H1 (cell line): ENCODE data around the gene ZNF516. TPM values are rescaled to one million over a fixed set of nuclear protein-coding genes. Genes with fewer than 3 reads are reported as not detected.

Source experiments
- CTCF ChIA-PET: fragments of 300-600 bp; sonication (Branson Sonifier 250); formaldehyde crosslinking; loops from one replicate; lab custom pipeline; 2021; ENCODE audit not compliant: partially characterized antibody; lab: Charles Lee
- POLR2A ChIA-PET: fragments of 300-600 bp; sonication (Branson Sonifier 250); formaldehyde crosslinking; loops from one replicate; lab custom pipeline; 2021; ENCODE audit warnings: inconsistent platforms; ENCODE audit not compliant: partially characterized antibody; lab: Charles Lee
- DNase-seq, 2 experiments: peaks; one replicate each; pipeline versions ENCODE4 v3.0.0 to v3.0.0-alpha.2; 2010 to 2022; ENCODE audit warnings: low spot score in 2 of 2, low read depth in 1 of 2, mixed read lengths in 1 of 2
- FAIRE-seq: peaks from 2 replicates; lab custom pipeline; 2011; peaks lifted over from hg19 to GRCh38; lab: Jason Lieb, UNC
- H2AFZ ChIP-seq: 2 replicates; pipeline ENCODE4 v1.8.1; 2012; ENCODE audit warnings: low read length, inconsistent platforms
- H2AK5ac ChIP-seq: 2 replicates; pipeline ENCODE4 v1.6.1; 2013; ENCODE audit warnings: low read depth, low read length
- H2BK120ac ChIP-seq: replicated peaks from 2 replicates; pipeline ENCODE3; 2013; ENCODE audit warnings: low read depth, low read length, inconsistent platforms
- H2BK12ac ChIP-seq: 2 replicates; pipeline ENCODE4 v1.6.1; 2013; ENCODE audit warnings: low read depth, low read length
- H2BK15ac ChIP-seq: 2 replicates; pipeline ENCODE4 v1.6.1; 2013; ENCODE audit warnings: low read length
- H2BK20ac ChIP-seq: 2 replicates; pipeline ENCODE4 v1.6.1; 2013; ENCODE audit warnings: low read length
- H2BK5ac ChIP-seq: 2 replicates; pipeline ENCODE4 v1.6.1; 2013; ENCODE audit warnings: low read depth, low read length
- H3K14ac ChIP-seq: 2 replicates; pipeline ENCODE4 v1.6.1; 2013; ENCODE audit warnings: inconsistent platforms; ENCODE audit not compliant: insufficient read length
- H3K18ac ChIP-seq: 2 replicates; pipeline ENCODE4 v1.6.1; 2013; ENCODE audit warnings: low read length; ENCODE audit errors: extremely low read depth
- H3K23ac ChIP-seq: 2 replicates; pipeline ENCODE4 v1.6.1; 2013; ENCODE audit warnings: inconsistent platforms; ENCODE audit not compliant: insufficient read length
- H3K23me2 ChIP-seq: 2 replicates; pipeline ENCODE4 v1.6.1; 2013; ENCODE audit warnings: low read depth, low read length
- H3K27ac ChIP-seq: 2 replicates; pipeline ENCODE4 v1.6.1; 2011; ENCODE audit warnings: low read depth, low read length, inconsistent platforms
- H3K27me3 ChIP-seq, 4 experiments: replicated peaks in 1 of 4; 1 replicate in 1 of 4; 2 replicates in 3 of 4; pipeline versions ENCODE4 v1.6.1 to v1.8.1; 2011 to 2013; ENCODE audit warnings: low read length in 3 of 4, mild to moderate bottlenecking in 3 of 4, inconsistent platforms in 2 of 4, mixed read lengths in 2 of 4, moderate library complexity in 1 of 4; ENCODE audit not compliant: control insufficient read depth in 3 of 4, insufficient read depth in 3 of 4; ENCODE audit errors: extremely low read depth in 1 of 4
- H3K36me3 ChIP-seq, 4 experiments: 2 replicates each; pipeline versions ENCODE4 v1.6.1 to v1.8.1; 2011 to 2013; ENCODE audit warnings: mild to moderate bottlenecking in 4 of 4, low read length in 3 of 4, moderate library complexity in 2 of 4, control low read depth in 1 of 4, inconsistent platforms in 1 of 4; ENCODE audit not compliant: insufficient read depth in 4 of 4, control insufficient read depth in 2 of 4
- H3K4ac ChIP-seq: replicated peaks from 2 replicates; pipeline ENCODE3; 2013; ENCODE audit warnings: low read length, low read depth, mixed read lengths, inconsistent platforms; ENCODE audit not compliant: insufficient read length
- H3K4me1 ChIP-seq, 4 experiments: replicated peaks in 1 of 4; 1 replicate in 1 of 4; 2 replicates in 3 of 4; pipeline versions ENCODE4 v1.6.1 to v1.8.1; 2011 to 2013; ENCODE audit warnings: low read length in 3 of 4, inconsistent platforms in 2 of 4, mixed read lengths in 1 of 4; ENCODE audit not compliant: insufficient read depth in 4 of 4, control insufficient read depth in 3 of 4
- H3K4me2 ChIP-seq, 2 experiments: 2 replicates each; pipeline versions ENCODE4 v1.6.1 to v1.8.1; 2011 to 2013; ENCODE audit warnings: low read depth in 2 of 2, low read length in 2 of 2, control low read depth in 1 of 2, inconsistent platforms in 1 of 2, mild to moderate bottlenecking in 1 of 2; ENCODE audit not compliant: insufficient read depth in 1 of 2
- H3K4me3 ChIP-seq, 4 experiments: fragments of 200-600, 300-600 bp in 1 of 4; sonication (generic), shearing (Covaris generic), sonication (Bioruptor Twin) in 1 of 4; 2 replicates each; pipeline versions ENCODE4 v1.5.1 to v1.8.1; 2011 to 2016; ENCODE audit warnings: low read length in 4 of 4, low read depth in 3 of 4, control low read depth in 2 of 4, inconsistent platforms in 2 of 4, mild to moderate bottlenecking in 2 of 4, mixed read lengths in 1 of 4, moderate library complexity in 1 of 4; ENCODE audit not compliant: insufficient read depth in 2 of 4; ENCODE audit errors: extremely low read depth in 1 of 4
- H3K56ac ChIP-seq: replicated peaks from 2 replicates; pipeline ENCODE3; 2013; ENCODE audit warnings: low read depth, mild to moderate bottlenecking, mixed read lengths, low read length, inconsistent platforms; ENCODE audit not compliant: insufficient read length
- H3K79me1 ChIP-seq: 2 replicates; pipeline ENCODE4 v1.6.1; 2013; ENCODE audit warnings: low read depth, low read length, control low read depth
- H3K79me2 ChIP-seq, 2 experiments: 2 replicates each; pipeline versions ENCODE4 v1.6.1 to v1.8.1; 2012 to 2013; ENCODE audit warnings: low read length in 2 of 2, mild to moderate bottlenecking in 2 of 2, inconsistent platforms in 1 of 2; ENCODE audit not compliant: insufficient read depth in 2 of 2, control insufficient read depth in 1 of 2
- H3K9ac ChIP-seq, 4 experiments: replicated peaks in 1 of 4; 1 replicate in 1 of 4; 2 replicates in 3 of 4; pipeline versions ENCODE4 v1.6.1 to v1.8.1; 2011 to 2013; ENCODE audit warnings: low read depth in 3 of 4, low read length in 3 of 4, control low read depth in 2 of 4, mild to moderate bottlenecking in 2 of 4, moderate library complexity in 2 of 4, inconsistent platforms in 1 of 4; ENCODE audit errors: extremely low read depth in 1 of 4
- H3K9me3 ChIP-seq, 2 experiments: 2 replicates each; pipeline versions ENCODE4 v1.6.1 to v1.8.1; 2012 to 2013; ENCODE audit warnings: mild to moderate bottlenecking in 2 of 2, moderate library complexity in 2 of 2, control low read depth in 1 of 2, inconsistent platforms in 1 of 2, low read depth in 1 of 2, low read length in 1 of 2, mixed read lengths in 1 of 2; ENCODE audit not compliant: insufficient read depth in 2 of 2
- H4K20me1 ChIP-seq, 2 experiments: replicated peaks in 1 of 2; 2 replicates each; pipeline versions ENCODE3 to v1.8.1; 2011 to 2013; ENCODE audit warnings: inconsistent platforms in 2 of 2, low read length in 2 of 2, mild to moderate bottlenecking in 1 of 2; ENCODE audit not compliant: insufficient read depth in 2 of 2, control insufficient read depth in 1 of 2
- H4K5ac ChIP-seq: 2 replicates; pipeline ENCODE4 v1.6.1; 2013; ENCODE audit warnings: low read length, low read depth, mixed read lengths, inconsistent platforms; ENCODE audit not compliant: insufficient read length
- H4K8ac ChIP-seq: 2 replicates; pipeline ENCODE4 v1.8.0; 2013; ENCODE audit warnings: mild to moderate bottlenecking, moderate library complexity, low read length, inconsistent platforms; ENCODE audit not compliant: insufficient read depth; ENCODE audit errors: extremely low read depth
- H4K91ac ChIP-seq: replicated peaks from 2 replicates; pipeline ENCODE3; 2013; ENCODE audit warnings: low read length, mixed read lengths, inconsistent platforms; ENCODE audit not compliant: insufficient read length
- CBX8 ChIP-seq: fragments of 300-800, 300-1000 bp; sonication (generic); IDR thresholded peaks from 2 replicates; pipeline ENCODE4 v1.7.1; 2016; ENCODE audit warnings: low read depth, low read length, borderline replicate concordance
- EGR1 ChIP-seq: IDR thresholded peaks from 2 replicates; pipeline ENCODE4 v1.6.1; 2011; ENCODE audit warnings: low read depth, low read length, borderline replicate concordance
- FOSL1 ChIP-seq: IDR thresholded peaks from 2 replicates; pipeline ENCODE4 v1.6.1; 2011; ENCODE audit warnings: mild to moderate bottlenecking, low read depth, low read length, moderate library complexity; ENCODE audit not compliant: insufficient read depth
- HDAC2 ChIP-seq, 2 experiments: fragments of 300-600 bp in 1 of 2; sonication (generic) in 1 of 2; IDR thresholded peaks; 2 replicates each; pipeline ENCODE4 v1.6.1; 2011 to 2012; ENCODE audit warnings: low read depth in 2 of 2, low read length in 2 of 2, mild to moderate bottlenecking in 2 of 2, moderate library complexity in 2 of 2, borderline replicate concordance in 1 of 2, inconsistent platforms in 1 of 2
- KDM4A ChIP-seq: IDR thresholded peaks from one replicate; pipeline ENCODE4 v1.7.1; 2012; ENCODE audit warnings: low read depth, mild to moderate bottlenecking, moderate library complexity, low read length, inconsistent platforms; ENCODE audit not compliant: severe bottlenecking
- KDM5A ChIP-seq: fragments of 200-600 bp; IDR thresholded peaks from 2 replicates; pipeline ENCODE4 v1.7.1; 2012; ENCODE audit warnings: mild to moderate bottlenecking, low read length, inconsistent platforms, mixed read lengths
- RFX5 ChIP-seq: IDR thresholded peaks from 2 replicates; pipeline ENCODE4 v1.6.1; 2011; ENCODE audit warnings: low read depth, low read length, improper control_type of control experiment, borderline replicate concordance
- RNF2 ChIP-seq: fragments of 200-900, 300-1000 bp; sonication (generic); IDR thresholded peaks from 2 replicates; pipeline ENCODE4 v1.7.1; 2016; ENCODE audit warnings: borderline replicate concordance, low read depth, mild to moderate bottlenecking, antibody characterized with exemption, low read length; ENCODE audit not compliant: poor library complexity, severe bottlenecking; ENCODE audit errors: missing control alignments
- RXRA ChIP-seq: IDR thresholded peaks from 2 replicates; pipeline ENCODE4 v1.6.1; 2011; ENCODE audit warnings: low read depth, mild to moderate bottlenecking, low read length, moderate library complexity; ENCODE audit not compliant: insufficient read depth
- SP1 ChIP-seq: IDR thresholded peaks from 2 replicates; pipeline ENCODE4 v1.6.1; 2011; ENCODE audit warnings: low read depth, low read length
- TEAD4 ChIP-seq: IDR thresholded peaks from 2 replicates; pipeline ENCODE4 v1.6.1; 2012; ENCODE audit warnings: low read depth, low read length, inconsistent platforms, mixed read lengths
- WGBS, 2 experiments: shearing (Covaris generic) in 1 of 2; methylation state at CpG; one replicate each; pipeline versions ENCODE4 v1.1.6 to v1.1.7; 2013 to 2015; ENCODE audit warnings: low lambda C conversion rate in 2 of 2, mixed read lengths in 2 of 2, inconsistent platforms in 1 of 2, low coverage in 1 of 2, missing lambda C conversion rate in 1 of 2; ENCODE audit not compliant: insufficient replicate concordance in 2 of 2, insufficient coverage in 1 of 2, insufficient read length in 1 of 2; ENCODE audit errors: extremely low coverage in 1 of 2, missing lambda C conversion rate in 1 of 2; 5-methylcytosine and 5-hydroxymethylcytosine counted together
- polyA plus RNA-seq, 7 experiments: library from polyadenylated mRNA; depleted of rRNA in 3 of 7; stranded (reverse) in 5 of 7; unstranded in 2 of 7; fragments of >200 nt in 5 of 7; fragments of 200-250 nt in 2 of 7; gene quantifications; 1 replicate in 5 of 7; 2 replicates in 1 of 7; 4 replicates in 1 of 7; pipeline versions ENCODE4 v1.2.1 to v1.2.3, GENCODE V29; 2011 to 2013; ENCODE audit warnings: missing spikeins in 2 of 7, mixed read lengths in 2 of 7
- total RNA-seq: library from RNA; stranded (reverse); fragmentation: NEBNext Ultra II Directional; extraction: Animal tissue kit (Norgen Biotek cat#: 25700); gene quantifications from 2 replicates; pipeline ENCODE4 v1.2.1, GENCODE V29; 2021

ZNF516 gene
- total and polyA plus RNA-seq, 2 of the 8 experiments (the other 6 are each of a cell fraction or from before 2014, with no cell fraction given), result 7.3 to 17.0 TPM

DNA sequence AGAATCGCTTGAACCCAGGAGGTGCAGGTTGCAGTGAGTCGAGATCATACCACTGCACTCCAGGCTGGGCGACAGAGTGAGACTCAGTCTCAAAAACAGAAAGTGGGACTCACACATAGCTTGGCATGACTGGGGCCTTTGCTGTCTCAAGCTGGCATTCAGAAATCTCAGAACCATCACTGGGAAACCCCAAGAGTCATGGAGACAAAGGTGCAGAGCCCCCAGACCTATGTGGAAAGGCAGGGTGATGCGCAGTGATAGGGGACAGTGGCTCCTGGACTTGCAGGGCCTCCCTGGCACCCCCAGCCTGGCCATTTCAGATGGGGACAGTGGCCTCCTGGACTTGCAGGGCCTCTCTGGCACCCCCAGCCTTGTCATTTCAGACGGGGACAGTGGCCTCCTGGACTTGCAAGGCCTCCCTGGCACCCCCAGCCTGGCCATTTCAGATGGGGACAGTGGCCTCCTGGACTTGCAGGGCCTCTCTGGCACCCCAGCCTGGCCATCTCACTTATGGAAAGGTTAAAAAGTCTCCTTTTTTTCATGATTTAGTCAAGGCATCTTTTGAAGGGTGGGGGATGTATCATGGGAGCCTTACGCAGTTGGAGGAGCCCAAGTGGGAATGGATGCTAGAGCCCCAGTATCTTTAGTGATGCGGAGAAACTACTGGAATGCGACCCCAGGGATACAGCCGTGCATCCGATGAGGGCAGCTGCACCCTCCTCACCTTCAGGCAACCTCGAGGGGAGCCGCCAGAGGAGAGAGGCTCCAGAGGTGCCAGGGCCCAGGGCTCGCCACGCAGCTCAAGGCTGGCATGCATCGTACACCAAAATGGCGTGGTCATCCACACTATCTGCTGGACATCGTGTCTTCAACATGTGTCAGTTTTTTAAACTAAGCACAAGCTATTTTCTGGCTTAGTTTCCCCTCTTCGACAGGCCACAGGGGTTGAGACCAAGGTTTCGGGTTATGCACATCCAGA, 30.5 kb downstream of the ZNF516 start:
- peaks cover 0 to 2% (median 0%) of the 10 kb centered on the region in 4 experiments; a peak in 1 of 7 replicates for H3K4me1 ChIP-seq
- DNase-seq (no peak), FAIRE-seq (no peak)
- peaks cover 0 to 4% of the 10 kb centered on the region in 2 experiments; a peak in 1 of 4 replicates for H3K79me2 ChIP-seq
- H2BK12ac ChIP-seq, result no peak overlapping the region
- peaks cover 0 to 10% of the 10 kb centered on the region in 2 experiments for H4K20me1 ChIP-seq
- H3K18ac ChIP-seq, result no peak overlapping the region
- no peak overlapping the region for H4K91ac ChIP-seq
- H3K23me2 ChIP-seq, result no peaks in the 10 kb centered on the region
- H3K9ac ChIP-seq, result no peak overlapping the region
- no peak overlapping the region for H3K27ac ChIP-seq
- H3K27me3 ChIP-seq, result no peaks in the 10 kb centered on the region
- no peak overlapping the region for H2BK20ac ChIP-seq
- no peak overlapping the region for H2BK120ac ChIP-seq
- no peak overlapping the region; the same call in 1 of the 2 replicates for H4K8ac ChIP-seq
- no peak overlapping the region for H3K23ac ChIP-seq
- H3K56ac ChIP-seq, result no peak overlapping the region
- H3K14ac ChIP-seq, result no peak overlapping the region
- no peaks in the 10 kb centered on the region for H3K9me3 ChIP-seq
- no peak overlapping the region for H3K4ac ChIP-seq
- no peak overlapping the region for H2AFZ ChIP-seq
- H2BK15ac ChIP-seq, result no peak overlapping the region
- WGBS, 2 experiments, result 94% methylated on average over 17 of the region's 19 CpGs; no CpG with 5 or more reads in 1 of the 2 experiments
- no peak overlapping the region for H3K4me2 ChIP-seq
- no peak overlapping the region for H2AK5ac ChIP-seq
- no peak overlapping the region for H2BK5ac ChIP-seq
- ChIA-PET POLR2A (no interaction called here), CTCF (interaction anchor here (0.7 to 4.4 kb wide), 4 partner anchors 15 to 51 kb away, joined by 3 to 25 read pairs (median 4); no protein-coding TSS in a partner anchor)
- H3K4me3 ChIP-seq, result no peak overlapping the region
- no peaks in the 10 kb centered on the region for H3K36me3 ChIP-seq
- no peak for TF ChIP-seq KDM5A
- no peak for TF ChIP-seq EGR1
- TF ChIP-seq RNF2, result no peak
- no peak for TF ChIP-seq RXRA
- TF ChIP-seq CBX8, result no peak
- no peak for TF ChIP-seq SP1
- TF ChIP-seq TEAD4, result no peak
- TF ChIP-seq HDAC2 (IDR thresholded peaks at IDR 0.05; ENCODE audit: borderline replicate concordance in 1 of 2, low read depth in 2 of 2, low read length in 2 of 2), result no peak
- TF ChIP-seq RFX5, result no peak
- no peak for TF ChIP-seq FOSL1
- no peak for TF ChIP-seq KDM4A
- H4K5ac ChIP-seq, result no peak overlapping the region
- no peaks in the 10 kb centered on the region; the same call in 1 of the 2 replicates for H3K79me1 ChIP-seq
